ENCODE results near the gene UST.
"Not testable (repeated sequence)": the region's sequence is repeated elsewhere in the genome, so short reads cannot be mapped to it uniquely, and the experiment has no call there.

UST gene

GRCh38 chr6:149015535-149016525 lies 269.0 kb downstream of the UST start:
- DNase-seq = no peak

- no peak for DNase-seq
Observed at GRCh38 chr6:149016716-149017115, 269.9 kb downstream of the UST start.

- no peak for DNase-seq
Observed at GRCh38 chr6:149020319-149020718, 273.5 kb downstream of the UST start.

- no peak for DNase-seq
Observed at GRCh38 chr6:149024361-149024760, 277.5 kb downstream of the UST start.

GRCh38 chr6:149025061-149025460 lies 278.2 kb downstream of the UST start:
- no peak for DNase-seq

- DNase-seq = peak; percentile 49
Observed at GRCh38 chr6:149026530-149026942, 279.7 kb downstream of the UST start.

- DNase-seq = no peak
Observed at GRCh38 chr6:149027484-149027883, 280.7 kb downstream of the UST start.

- DNase-seq = peak; percentile 41
Observed at GRCh38 chr6:149028767-149029405, 282.1 kb downstream of the UST start.

GRCh38 chr6:149031201-149031858 lies 284.5 kb downstream of the UST start:
- no peak for DNase-seq

GRCh38 chr6:149031859-149032598 lies 285.2 kb downstream of the UST start:
- peak; percentile 80 for DNase-seq

- DNase-seq = peak; percentile 62
Observed at GRCh38 chr6:149032599-149033405, 286.0 kb downstream of the UST start.

GRCh38 chr6:149033454-149033853 lies 286.6 kb downstream of the UST start:
- no peak for DNase-seq

GRCh38 chr6:149035766-149036165 lies 288.9 kb downstream of the UST start:
- no peak for DNase-seq

GRCh38 chr6:149037051-149037671 lies 290.3 kb downstream of the UST start:
- DNase-seq = no peak

- not testable (repeated sequence) for DNase-seq
Observed at GRCh38 chr6:149039025-149039424, 292.2 kb downstream of the UST start.

- DNase-seq = no peak
Observed at GRCh38 chr6:149041953-149042352, 295.1 kb downstream of the UST start.

- no peak for DNase-seq
Observed at GRCh38 chr6:149043476-149044130, 296.8 kb downstream of the UST start.

- DNase-seq = no peak
Observed at GRCh38 chr6:149044528-149044927, 297.7 kb downstream of the UST start.

- no peak for DNase-seq
Observed at GRCh38 chr6:149045404-149045803, 298.6 kb downstream of the UST start.

GRCh38 chr6:149046164-149046821 lies 299.5 kb downstream of the UST start:
- DNase-seq = no peak

Measured in T1000 (cell line).